Measurements from ENCODE around the gene URGCP.

DNA sequence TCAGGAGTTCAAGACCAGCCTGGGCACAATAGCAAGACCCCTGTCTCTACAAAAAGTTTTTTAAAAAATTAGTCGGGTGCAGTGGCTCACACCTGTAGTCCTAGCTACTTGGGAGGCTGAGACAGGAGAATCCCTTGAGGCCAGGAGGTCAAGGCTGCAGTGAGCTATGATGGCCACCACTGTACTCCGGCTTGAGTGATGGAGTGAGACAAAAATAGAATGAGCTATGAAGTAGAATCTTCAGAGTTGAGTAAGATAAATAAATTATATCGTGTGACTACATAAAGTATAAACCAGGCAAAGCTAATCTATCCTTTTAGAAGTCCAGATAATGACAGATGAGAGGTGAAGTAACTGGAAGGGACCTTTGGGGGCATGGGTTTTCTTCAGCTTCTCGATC lies 21.8 kb downstream of the URGCP start:
- TF ChIP-seq, protein P1, sequence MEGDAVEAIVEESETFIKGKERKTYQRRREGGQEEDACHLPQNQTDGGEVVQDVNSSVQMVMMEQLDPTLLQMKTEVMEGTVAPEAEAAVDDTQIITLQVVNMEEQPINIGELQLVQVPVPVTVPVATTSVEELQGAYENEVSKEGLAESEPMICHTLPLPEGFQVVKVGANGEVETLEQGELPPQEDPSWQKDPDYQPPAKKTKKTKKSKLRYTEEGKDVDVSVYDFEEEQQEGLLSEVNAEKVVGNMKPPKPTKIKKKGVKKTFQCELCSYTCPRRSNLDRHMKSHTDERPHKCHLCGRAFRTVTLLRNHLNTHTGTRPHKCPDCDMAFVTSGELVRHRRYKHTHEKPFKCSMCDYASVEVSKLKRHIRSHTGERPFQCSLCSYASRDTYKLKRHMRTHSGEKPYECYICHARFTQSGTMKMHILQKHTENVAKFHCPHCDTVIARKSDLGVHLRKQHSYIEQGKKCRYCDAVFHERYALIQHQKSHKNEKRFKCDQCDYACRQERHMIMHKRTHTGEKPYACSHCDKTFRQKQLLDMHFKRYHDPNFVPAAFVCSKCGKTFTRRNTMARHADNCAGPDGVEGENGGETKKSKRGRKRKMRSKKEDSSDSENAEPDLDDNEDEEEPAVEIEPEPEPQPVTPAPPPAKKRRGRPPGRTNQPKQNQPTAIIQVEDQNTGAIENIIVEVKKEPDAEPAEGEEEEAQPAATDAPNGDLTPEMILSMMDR (IDR thresholded peaks at IDR 0.05) = no peak
- no peak for TF ChIP-seq POLR2A (IDR thresholded peaks at IDR 0.05)
